Endometrium (tissue), 2 donors: ENCODE measurements around the gene IDH3A.
"Not testable (repeated sequence)": the region's sequence is repeated elsewhere in the genome, so short reads cannot be mapped to it uniquely, and the experiment has no call there.

ENCODE experiments used
- FAIRE-seq: peaks from 2 replicates; lab custom pipeline; 2012; peaks lifted over from hg19 to GRCh38; lab: Jason Lieb, UNC
- donor health status: control.
- donor health status: control.

The IDH3A gene

GRCh38 chr15:78129751-78130287, 19.3 kb upstream of the IDH3A start:
- FAIRE-seq, result no peak

DNA sequence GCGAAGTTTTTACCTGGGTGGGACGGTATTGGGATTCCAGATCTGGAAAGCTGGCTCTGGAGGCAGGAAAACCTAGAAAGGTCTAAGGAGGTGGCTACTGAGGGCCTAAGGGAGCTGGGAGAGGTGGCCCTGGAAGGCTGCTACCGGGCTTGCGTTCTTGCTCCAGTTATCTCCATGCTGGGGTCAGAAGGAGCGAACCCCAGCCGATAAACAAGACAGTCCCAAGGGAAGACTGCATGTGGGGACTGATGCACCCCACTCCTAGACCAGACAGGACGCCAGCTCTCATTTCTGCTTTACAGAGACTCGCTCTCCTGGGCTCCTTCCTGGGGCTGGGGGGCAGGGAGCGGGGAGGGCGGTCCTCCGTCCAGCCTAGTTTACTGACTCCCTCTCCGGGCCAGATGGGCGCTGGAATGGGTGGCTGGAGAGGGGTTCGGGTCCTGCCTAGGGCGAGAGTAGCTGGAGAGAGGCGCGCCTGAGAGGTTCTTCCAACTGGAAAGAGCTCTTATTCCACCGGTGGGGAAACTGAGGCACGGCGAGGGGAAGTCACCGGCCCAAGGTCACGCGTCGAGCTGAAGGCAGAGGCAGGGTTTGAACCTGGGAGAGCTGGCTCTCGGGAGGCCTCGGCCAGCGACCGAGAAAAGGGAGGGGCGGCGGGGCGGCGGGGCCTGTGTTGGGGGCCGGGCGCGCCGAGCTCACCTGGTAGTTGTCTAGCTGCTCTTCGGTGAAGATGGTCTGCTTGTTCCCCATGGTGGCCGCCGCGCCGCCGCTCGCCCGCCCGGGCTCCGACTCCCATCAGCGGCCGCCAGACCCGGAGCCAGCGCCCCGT, 18.5 kb upstream of the IDH3A start:
- no peak for FAIRE-seq

- FAIRE-seq, result no peak
Observed at GRCh38 chr15:78131295-78132061, 17.7 kb upstream of the IDH3A start, which contains the start of gene CIB2. Gene CIB2, minus strand, starts transcription at chr15:78131445. Its CDS starts 230 bp downstream, at chr15:78131215.

DNA sequence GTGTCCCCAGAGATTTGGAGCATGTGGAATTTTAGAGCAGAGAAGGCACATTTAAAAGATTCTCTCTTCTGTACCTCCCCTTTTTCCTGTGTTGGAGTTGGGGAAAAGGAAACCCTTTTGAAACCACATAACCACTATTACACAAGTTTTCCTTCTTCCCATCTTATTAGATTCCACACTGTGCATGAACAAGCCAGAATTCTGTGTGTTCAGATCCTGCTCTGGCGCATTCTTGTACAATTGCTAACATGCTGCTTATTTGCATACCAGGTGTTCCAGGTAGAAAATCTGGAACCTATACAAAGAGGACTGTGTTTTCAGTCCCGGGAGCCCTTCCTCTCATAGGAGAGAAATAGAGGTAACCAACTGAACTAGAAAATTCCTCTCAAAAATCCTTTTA, 15.4 kb upstream of the IDH3A start:
- FAIRE-seq, result no peak

DNA sequence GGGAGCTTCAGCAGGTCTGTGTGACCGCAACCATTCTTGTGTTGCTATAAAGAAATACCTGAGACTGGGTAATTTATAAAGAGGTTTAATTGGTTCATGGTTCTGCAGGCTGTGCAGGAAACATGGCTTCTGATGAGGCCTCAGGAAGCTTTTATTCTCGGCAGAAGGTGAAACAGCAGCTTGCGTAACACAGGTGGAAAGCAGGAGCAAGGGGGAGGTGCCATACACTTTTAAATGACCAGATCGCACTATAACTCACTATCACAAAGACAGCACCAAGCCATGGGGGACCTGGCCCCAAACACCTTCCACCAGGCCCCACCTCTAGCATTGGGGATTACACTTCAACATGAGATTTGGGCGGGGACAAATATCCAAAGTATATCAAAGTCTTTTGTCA, 9.6 kb upstream of the IDH3A start:
- no peak for FAIRE-seq

GRCh38 chr15:78140292-78140691, 8.9 kb upstream of the IDH3A start:
- no peak for FAIRE-seq

GRCh38 chr15:78142332-78142731, 6.8 kb upstream of the IDH3A start:
- FAIRE-seq, result no peak

- no peak for FAIRE-seq
Observed at GRCh38 chr15:78146425-78147154, 2.6 kb upstream of the IDH3A start.

DNA sequence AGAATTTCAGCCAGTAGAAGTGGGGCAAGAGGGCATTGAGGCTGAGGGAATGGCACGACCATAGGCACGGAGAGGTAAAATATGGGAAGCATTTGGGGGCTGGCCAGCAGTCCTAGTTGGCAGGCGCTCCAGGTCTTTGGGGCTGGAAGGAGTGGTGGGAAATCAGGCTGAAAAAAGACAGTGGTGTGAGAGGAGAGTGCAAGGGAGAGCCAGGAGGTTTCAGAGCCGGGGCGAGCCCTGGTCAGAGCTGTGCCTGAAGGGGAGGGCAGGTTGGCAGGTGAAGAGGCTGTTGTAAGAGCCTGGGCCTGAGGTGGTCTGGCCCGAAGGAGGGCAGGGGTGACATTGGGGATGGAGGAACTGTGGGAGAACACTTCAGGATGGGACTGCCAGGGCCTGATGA, 1.6 kb upstream of the IDH3A start:
- FAIRE-seq, result no peak

DNA sequence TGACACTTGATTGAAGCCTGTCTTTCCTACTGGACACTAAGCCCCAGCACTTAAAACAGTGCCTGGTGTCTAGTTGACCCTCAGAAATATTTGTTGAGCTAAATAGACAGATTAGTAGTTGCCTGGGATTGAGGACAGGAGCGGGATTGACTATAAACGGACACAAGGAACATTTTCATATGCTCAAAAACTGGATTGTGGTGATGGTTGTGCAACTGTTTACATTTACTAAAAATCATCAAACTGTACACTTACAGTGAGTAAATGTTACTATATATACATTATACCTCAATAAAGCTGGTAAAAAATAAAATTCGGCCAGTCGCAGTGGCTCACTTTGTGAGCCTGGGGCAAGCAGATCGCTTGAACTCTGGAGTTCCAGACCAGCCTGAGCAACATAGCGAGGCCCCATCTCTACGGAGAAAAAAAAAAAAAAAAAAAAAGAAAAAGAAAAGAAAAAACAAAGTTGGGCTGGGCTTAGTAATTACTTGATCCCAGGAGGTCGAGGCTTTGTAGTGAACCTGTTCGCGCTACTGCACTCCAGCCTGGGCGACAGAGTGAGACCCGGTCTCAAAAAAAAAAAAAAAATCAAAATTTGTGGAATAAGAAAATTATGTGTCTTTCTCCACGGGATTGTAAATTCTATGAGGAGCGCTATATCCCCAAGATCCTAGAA, 632 bp upstream of the IDH3A start:
- FAIRE-seq, result no peak

DNA sequence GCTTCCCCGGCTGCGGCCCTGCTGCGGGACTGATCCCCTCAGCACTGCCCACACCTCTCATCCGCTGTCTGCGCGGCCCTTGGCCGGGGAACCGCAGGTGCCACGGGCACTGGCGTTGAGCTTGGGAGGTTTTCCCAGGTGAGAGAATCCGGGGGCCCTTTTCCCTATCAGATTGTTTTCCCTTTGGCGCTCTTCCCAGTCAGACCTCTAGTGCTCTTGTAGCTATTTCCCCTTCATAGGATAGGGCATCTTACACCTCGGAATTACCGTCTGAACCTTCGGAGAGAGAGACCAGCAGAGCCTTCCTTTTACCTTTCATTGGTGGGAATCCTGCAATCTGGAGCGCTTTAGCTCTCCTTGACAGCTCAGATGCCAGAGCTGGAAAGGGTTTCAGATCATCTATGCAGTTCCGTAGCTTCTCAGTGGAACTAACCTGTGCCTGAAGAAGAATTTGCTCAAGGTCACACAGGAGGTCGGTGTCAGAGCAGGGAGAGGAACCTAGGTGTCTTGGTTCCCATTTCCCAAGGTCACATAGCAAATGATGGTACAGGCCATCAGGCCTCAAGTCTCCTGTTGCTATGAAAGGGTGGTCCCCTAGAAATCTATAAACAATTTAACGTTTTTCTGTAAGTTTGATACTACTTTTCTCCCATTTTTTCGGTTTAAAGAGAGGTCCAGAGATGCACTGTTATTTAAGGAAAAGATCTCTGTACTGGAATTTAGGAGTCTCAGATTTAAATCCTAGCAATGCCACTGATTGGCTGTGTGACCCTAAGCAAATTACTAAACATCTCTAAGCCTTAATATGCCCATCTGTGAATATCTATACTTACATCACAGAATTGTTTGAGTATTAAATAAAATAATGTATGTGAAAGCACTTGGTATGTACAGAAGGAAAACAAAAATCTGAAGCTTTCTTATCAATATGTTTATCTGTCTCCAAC, 916 bp downstream of the IDH3A start:
- FAIRE-seq, result no peak

DNA sequence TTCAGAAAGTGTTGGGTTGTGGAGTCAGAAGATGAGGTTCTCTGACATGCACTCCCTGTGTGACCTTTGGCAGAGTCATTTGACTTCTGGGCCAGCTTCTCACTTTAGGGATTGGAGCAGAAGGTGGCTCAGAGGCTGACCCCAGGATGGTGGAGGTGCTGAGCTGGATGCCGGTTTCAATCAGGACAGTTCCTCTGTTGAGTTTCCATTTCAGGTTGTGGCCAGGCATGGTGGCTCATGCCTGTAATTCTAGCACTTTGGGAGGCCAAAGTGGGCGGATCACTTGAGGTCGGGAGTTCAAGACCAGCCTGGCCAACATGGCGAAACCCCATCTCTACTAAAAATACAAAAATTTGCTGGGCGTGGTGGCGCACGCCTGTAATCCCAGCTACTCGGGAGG, 1.9 kb downstream of the IDH3A start:
- not testable (repeated sequence) for FAIRE-seq

- FAIRE-seq, result no peak
Observed at GRCh38 chr15:78154955-78155354, 5.8 kb downstream of the IDH3A start.

- FAIRE-seq, result no peak
Observed at GRCh38 chr15:78155355-78155939, 6.3 kb downstream of the IDH3A start.

DNA sequence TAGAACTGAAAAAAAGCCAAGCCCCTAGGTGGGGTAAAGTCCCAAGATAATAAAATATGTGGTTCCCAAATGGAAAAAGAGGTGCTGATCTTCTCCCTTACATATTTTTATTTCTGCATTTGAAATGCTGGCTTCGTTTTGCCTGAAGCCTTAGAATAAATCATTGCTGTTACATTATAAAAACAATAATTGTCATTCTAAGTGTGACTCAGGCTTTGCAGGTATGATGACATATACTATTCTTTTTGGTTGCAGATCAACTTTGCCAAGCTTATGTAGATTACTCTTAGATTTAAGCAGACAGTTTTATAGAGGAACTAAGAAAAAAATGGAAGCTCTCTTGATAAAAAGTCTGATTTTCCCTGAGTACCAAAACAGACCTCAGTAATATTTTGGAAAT, 7.5 kb downstream of the IDH3A start:
- FAIRE-seq, result no peak

DNA sequence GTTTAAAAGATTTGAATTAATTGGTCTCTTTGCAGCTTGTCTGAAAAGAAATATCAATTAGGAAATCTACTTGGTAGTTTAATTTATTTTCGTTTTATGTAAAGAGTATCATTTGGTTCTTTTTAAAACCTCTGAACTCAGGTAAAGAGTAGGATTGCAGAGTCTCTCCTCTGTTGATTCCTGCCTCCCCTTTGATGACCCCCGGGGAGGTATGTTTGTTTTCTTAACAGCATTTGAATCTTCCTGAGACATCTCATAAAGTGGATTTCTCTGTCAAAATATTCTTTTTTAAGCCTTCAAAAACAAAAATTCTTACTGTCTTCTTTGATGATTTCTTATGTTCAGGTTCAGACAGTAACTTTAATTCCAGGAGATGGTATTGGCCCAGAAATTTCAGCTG, 8.0 kb downstream of the IDH3A start:
- FAIRE-seq, result no peak

- FAIRE-seq, result no peak
Observed at GRCh38 chr15:78159395-78159794, 10.2 kb downstream of the IDH3A start.

DNA sequence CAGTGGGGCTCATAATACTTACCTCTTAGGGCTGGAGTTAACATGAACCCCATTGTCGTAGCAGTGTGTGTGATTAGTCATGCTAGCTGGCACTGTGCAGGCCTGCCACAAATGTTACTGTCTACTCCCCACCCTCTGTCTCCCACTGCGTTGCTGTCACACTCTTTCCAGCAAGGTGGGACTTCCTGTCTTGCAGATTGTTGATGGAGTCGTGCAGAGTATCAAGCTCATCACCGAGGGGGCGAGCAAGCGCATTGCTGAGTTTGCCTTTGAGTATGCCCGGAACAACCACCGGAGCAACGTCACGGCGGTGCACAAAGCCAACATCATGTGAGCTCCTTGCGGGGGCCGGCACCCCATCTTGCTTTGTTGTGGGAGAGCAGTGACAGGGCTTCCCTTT, 12.9 kb downstream of the IDH3A start:
- no peak for FAIRE-seq

DNA sequence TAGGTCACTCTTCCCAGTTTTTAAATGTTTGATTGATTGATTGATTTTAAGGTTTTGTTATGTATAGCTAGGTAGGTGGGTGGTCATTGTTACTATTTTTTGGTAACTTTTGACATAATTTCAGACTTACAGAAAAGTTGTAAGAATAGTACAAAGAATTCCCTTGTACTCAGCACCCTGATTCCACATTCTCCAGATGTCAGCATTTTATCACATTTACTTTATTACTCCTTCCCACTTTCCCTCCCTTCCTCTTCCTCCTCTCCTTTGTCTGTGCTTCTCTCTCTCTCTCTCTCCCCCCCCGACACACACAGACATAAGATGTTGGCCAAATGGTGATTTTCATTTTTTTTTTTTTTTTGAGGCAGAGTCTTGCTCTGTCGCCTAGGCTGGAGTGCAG, 14.8 kb downstream of the IDH3A start:
- FAIRE-seq, result no peak

GRCh38 chr15:78167227-78167888, 18.2 kb downstream of the IDH3A start:
- no peak for FAIRE-seq
